Measurements from ENCODE around the gene PPP2R2C.

The PPP2R2C gene

GRCh38 chr4:6320663-6321062 lies 151.8 kb downstream of the PPP2R2C start:
- Histone ChIP-seq H3K27ac (ENCODE audit: poor library complexity, severe bottlenecking) (no peak overlapping the region), H3K4me1 (ENCODE audit: insufficient read depth, poor library complexity, severe bottlenecking) (no peaks in the 10 kb centered on the region), H3K4me3 (ENCODE audit: severe bottlenecking) (no peak overlapping the region), H3K27me3 (ENCODE audit: insufficient read depth, poor library complexity, severe bottlenecking) (no peaks in the 10 kb centered on the region), H3K36me3 (ENCODE audit: low read depth) (no peaks in the 10 kb centered on the region), H3K9me3 (ENCODE audit: severe bottlenecking) (no peaks in the 10 kb centered on the region)
- TF ChIP-seq, protein P1, sequence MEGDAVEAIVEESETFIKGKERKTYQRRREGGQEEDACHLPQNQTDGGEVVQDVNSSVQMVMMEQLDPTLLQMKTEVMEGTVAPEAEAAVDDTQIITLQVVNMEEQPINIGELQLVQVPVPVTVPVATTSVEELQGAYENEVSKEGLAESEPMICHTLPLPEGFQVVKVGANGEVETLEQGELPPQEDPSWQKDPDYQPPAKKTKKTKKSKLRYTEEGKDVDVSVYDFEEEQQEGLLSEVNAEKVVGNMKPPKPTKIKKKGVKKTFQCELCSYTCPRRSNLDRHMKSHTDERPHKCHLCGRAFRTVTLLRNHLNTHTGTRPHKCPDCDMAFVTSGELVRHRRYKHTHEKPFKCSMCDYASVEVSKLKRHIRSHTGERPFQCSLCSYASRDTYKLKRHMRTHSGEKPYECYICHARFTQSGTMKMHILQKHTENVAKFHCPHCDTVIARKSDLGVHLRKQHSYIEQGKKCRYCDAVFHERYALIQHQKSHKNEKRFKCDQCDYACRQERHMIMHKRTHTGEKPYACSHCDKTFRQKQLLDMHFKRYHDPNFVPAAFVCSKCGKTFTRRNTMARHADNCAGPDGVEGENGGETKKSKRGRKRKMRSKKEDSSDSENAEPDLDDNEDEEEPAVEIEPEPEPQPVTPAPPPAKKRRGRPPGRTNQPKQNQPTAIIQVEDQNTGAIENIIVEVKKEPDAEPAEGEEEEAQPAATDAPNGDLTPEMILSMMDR (IDR thresholded peaks at IDR 0.05; ENCODE audit: poor library complexity, severe bottlenecking), result no peak
- ATAC-seq (ENCODE audit: low read depth) (no peak), DNase-seq (ENCODE audit: low spot score) (no peak)

- Histone ChIP-seq H3K4me1 (ENCODE audit: insufficient read depth, poor library complexity, severe bottlenecking) (no peaks in the 10 kb centered on the region), H3K27ac (ENCODE audit: poor library complexity, severe bottlenecking) (no peak overlapping the region), H3K27me3 (ENCODE audit: insufficient read depth, poor library complexity, severe bottlenecking) (no peaks in the 10 kb centered on the region), H3K36me3 (ENCODE audit: low read depth) (no peaks in the 10 kb centered on the region), H3K9me3 (ENCODE audit: severe bottlenecking) (no peaks in the 10 kb centered on the region), H3K4me3 (ENCODE audit: severe bottlenecking) (no peak overlapping the region)
- DNase-seq (ENCODE audit: low spot score) (no peak), ATAC-seq (ENCODE audit: low read depth) (no peak; the same call in 2 of the 3 replicates)
- TF ChIP-seq, protein P1 (IDR thresholded peaks at IDR 0.05; ENCODE audit: poor library complexity, severe bottlenecking), result no peak
Observed at GRCh38 chr4:6319530-6320150, 152.8 kb downstream of the PPP2R2C start.

GRCh38 chr4:6318206-6318605 lies 154.2 kb downstream of the PPP2R2C start:
- no peak overlapping the region for H3K27ac ChIP-seq (ENCODE audit: poor library complexity, severe bottlenecking)
- no peaks in the 10 kb centered on the region for H3K4me1 ChIP-seq (ENCODE audit: insufficient read depth, poor library complexity, severe bottlenecking)
- H3K9me3 ChIP-seq (ENCODE audit: severe bottlenecking), result no peaks in the 10 kb centered on the region
- DNase-seq (ENCODE audit: low spot score) (no peak), ATAC-seq (ENCODE audit: low read depth) (no peak)
- no peaks in the 10 kb centered on the region for H3K36me3 ChIP-seq (ENCODE audit: low read depth)
- TF ChIP-seq, protein P1 (IDR thresholded peaks at IDR 0.05; ENCODE audit: poor library complexity, severe bottlenecking), result no peak
- H3K4me3 ChIP-seq (ENCODE audit: severe bottlenecking), result no peak overlapping the region
- no peaks in the 10 kb centered on the region for H3K27me3 ChIP-seq (ENCODE audit: insufficient read depth, poor library complexity, severe bottlenecking)

GRCh38 chr4:6316461-6317003 lies 155.9 kb downstream of the PPP2R2C start:
- Histone ChIP-seq H3K36me3 (ENCODE audit: low read depth) (no peaks in the 10 kb centered on the region), H3K27me3 (ENCODE audit: insufficient read depth, poor library complexity, severe bottlenecking) (no peaks in the 10 kb centered on the region), H3K4me1 (ENCODE audit: insufficient read depth, poor library complexity, severe bottlenecking) (no peaks in the 10 kb centered on the region), H3K4me3 (ENCODE audit: severe bottlenecking) (no peak overlapping the region), H3K27ac (ENCODE audit: poor library complexity, severe bottlenecking) (no peak overlapping the region), H3K9me3 (ENCODE audit: severe bottlenecking) (no peaks in the 10 kb centered on the region)
- DNase-seq (ENCODE audit: low spot score) (no peak), ATAC-seq (ENCODE audit: low read depth) (no peak)
- TF ChIP-seq, protein P1 (IDR thresholded peaks at IDR 0.05; ENCODE audit: poor library complexity, severe bottlenecking), result no peak

DNA sequence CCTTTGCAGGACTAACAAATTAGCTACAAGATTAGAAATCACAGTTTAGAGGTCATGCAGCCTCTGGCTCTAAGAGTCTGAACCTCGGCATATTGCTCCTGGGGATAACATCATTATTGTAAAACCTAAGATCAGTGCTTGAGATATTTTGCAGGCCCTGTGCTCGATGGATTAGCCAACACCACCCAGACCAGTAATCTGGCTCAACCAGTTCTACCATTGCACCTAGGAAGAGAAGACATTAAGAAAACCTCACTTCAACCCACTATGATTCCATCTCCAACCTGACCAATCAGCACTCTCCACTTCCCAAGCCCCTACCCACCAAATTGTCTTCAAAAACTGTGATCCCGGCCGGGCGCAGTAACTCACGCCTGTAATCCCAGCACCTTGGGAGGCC lies 159.2 kb downstream of the PPP2R2C start:
- H3K9me3 ChIP-seq (ENCODE audit: severe bottlenecking), result no peaks in the 10 kb centered on the region
- no peaks in the 10 kb centered on the region for H3K36me3 ChIP-seq (ENCODE audit: low read depth)
- H3K27ac ChIP-seq (ENCODE audit: poor library complexity, severe bottlenecking), result no peak overlapping the region
- no peak overlapping the region for H3K4me3 ChIP-seq (ENCODE audit: severe bottlenecking)
- peaks cover 28% of the 10 kb centered on the region for H3K27me3 ChIP-seq (ENCODE audit: insufficient read depth, poor library complexity, severe bottlenecking)
- TF ChIP-seq, protein P1 (IDR thresholded peaks at IDR 0.05; ENCODE audit: poor library complexity, severe bottlenecking), result no peak
- no peaks in the 10 kb centered on the region for H3K4me1 ChIP-seq (ENCODE audit: insufficient read depth, poor library complexity, severe bottlenecking)
- DNase-seq (ENCODE audit: low spot score), result no peak
- ATAC-seq (ENCODE audit: low read depth), result no peak
